Measurements from ENCODE around the gene DPP8.
"Not testable (repeated sequence)": the region's sequence is repeated elsewhere in the genome, so short reads cannot be mapped to it uniquely, and the experiment has no call there.

The DPP8 gene

DNA sequence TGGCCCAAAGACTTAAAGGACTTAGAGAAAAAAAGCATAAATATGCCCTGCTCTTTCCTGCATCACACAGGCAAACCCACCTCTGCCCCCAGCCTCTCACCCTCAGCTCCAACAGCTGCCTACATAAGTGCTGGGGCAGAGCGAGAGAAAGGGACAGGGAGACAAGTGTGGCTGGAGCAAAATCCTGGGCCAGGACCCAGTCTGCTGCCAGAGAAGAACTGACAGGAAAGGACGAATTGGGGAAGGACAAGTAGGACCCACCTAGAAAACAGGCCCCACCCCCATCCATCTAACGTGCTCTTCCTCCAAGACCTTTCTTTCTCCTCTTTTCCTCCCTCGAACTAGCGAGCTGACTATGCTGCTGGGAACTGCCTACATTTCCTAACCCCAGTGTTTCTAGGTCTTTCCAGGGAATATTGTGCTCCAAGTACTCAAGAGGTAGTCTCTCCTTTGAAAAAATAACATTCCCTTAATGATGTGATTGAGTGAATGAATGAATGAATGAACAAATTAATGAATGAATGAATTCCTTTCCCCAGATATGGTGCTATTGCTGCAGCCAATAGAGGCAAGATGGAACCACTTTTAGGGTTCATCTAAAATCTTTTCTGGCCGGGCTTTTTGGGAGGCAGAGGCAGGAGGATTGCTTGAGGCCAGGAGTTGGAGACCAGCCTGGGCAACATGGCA, 113.2 kb downstream of the DPP8 start:
- DNase-seq (ENCODE audit: low read depth in 2 of 2) = no peak

DNA sequence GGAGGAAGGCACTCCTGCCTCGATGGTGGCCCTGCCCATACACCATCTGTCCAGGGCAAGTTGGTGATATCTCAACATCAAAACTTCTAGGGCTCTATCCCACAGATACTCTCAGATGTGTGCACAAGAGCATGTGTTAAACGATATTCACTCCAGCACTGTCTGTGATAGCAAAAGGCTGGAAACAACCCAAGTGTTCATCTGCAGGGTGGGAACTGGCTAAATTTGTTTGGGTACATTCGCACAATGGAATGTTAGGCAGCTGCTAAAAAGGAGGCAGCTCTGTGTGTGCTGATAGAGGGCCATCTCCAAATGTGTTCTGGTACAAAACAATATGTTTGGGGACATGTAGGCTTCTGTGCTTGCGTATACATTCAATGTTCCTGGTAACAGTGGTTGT, 114.5 kb downstream of the DPP8 start:
- DNase-seq (ENCODE audit: low read depth in 2 of 2) = no peak

DNA sequence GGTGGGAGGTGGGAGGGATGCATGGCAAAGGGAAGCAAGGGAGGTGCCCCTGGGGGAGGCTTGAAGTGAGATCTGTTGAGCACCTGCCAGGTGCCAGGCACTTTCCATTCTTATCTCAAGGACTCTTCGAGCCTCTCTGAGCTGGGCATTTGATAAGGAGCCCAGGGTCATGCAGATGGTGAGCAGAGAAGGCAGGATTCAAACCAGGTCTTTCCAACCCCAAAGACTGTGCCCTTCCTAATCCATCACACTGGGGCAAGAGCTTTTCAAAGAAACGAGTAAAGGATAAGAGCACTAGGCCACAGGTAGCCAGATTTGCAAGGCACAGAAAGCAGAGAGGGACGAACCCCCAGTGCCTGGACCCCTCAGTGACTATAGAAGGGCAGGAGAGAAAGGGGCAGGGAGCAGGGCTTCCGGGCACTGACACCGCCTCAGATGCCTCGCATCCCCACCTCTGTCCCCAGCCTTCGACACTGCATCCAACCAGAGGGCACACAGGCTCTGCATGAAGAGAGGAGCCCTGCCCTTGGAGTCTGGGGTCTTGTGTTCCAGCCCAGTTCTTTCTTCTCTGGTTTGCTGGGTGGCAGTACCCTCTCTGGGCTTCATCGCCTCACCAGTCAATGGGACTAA, 115.8 kb downstream of the DPP8 start:
- DNase-seq (ENCODE audit: low read depth in 2 of 2) = no peak

DNA sequence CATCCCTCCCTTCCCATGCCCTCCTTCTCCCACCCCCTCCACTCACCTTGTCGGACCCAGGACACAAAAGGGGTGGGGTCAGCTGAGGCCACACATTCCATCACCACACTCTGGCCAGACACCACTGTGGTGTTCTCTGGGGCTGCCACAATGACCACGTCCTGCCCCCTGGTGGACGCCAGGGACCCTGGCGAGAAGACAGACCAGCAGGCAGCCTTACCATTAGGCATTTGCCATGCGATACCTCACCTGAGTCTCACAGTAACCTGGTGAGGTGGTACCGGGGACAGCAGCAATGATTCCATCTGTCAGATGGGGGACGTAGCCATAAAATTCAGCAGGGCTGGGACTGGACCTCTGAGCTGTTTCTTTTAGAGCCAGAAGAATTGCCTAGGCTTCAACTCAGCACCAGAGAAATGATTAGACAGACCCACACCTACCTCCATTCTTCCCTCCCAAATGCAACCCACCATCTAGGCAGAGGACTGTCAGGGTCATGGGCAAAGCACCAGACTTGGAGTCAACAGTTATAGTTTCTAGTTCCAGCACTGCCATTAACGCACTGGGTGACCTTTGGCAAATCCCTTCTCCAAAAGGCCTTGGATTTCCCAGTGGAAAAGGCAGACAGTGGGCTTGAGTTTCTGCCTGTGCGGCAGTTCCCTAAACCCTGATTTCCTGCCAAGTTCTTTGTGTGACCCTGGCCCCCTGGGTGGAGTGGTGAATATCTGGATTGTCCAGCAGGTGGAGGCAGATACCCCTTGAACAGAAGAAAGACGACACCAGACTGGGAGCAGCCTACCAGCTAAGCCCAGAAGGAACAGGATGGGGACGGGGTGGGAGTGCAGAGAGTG, 116.5 kb downstream of the DPP8 start:
- DNase-seq (ENCODE audit: low read depth in 2 of 2) = peak in 1 of 2 donors; percentile 3

DNA sequence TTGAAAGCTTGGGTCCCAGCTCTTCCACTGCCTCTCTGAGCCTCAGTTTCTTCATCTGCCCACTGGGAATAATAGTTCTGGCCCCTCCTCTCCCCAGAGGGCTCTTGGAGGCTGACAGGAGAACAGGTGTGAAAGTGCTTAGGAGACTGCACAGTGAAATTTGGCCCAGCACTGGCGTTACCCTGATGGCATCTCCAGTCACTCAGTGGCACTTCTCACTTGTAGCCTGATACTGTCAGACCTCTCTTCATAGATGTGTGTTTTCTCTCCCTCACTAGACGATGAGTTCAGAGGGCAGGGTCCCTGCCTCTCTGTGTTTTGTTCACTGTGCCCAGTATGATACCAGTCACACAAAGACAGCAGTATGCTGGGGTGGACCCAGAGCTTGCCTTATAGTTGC, 117.5 kb downstream of the DPP8 start:
- DNase-seq (ENCODE audit: low read depth in 2 of 2) = no peak

DNA sequence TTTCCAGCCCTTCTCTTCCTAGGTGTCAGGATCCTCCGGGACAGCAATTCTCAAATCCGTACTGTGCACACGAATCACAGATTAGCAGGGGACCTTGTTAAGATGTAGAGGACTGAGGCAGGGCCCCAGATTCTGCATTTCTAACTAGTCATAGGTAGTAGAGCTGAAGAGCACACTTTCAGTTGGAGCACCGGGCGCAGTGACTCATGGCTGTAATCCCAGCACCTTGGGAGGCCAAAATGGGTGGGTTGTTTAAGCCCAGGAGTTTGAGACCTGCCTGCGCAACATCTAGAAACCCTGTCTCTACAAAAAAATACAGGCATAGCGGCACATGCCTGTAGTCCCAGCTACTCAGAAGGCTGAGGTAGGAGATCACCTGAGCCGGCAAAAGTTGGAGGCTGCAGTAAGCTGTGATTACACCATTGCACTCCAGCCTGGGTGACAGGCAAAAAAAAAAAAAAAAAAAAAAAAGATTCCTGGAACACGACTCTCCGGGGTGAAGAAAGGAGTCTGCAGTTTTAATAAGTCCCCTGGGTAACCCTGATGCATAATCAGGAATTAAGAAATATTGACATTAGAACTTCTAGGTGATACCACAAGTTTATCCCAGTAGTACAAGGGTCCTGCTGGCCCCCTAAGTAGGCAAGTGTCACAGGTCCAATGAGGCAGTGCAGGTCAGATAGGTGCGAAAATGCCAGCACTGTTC, 118.3 kb downstream of the DPP8 start:
- DNase-seq (ENCODE audit: low read depth in 2 of 2) = no peak

DNA sequence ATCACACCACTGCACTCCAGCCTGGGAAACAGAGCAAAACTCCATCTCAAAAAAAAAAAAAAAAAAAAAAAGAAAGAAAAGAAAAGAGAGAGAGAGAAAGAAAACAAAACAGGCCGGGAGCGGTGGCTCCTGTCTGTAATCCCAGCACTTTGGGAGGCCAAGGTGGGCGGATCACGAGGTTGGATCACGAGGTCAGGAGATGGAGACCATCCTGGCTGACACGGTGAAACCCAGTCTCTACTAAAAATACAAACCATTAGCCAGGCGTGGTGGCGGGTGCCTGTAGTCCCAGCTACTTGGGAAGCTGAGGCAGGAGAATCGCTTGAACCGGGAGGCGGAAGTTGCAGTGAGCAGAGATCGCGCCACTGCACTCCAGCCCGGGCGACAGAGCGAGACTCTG, 119.0 kb downstream of the DPP8 start:
- DNase-seq (ENCODE audit: low read depth in 2 of 2) = not testable (repeated sequence)

DNA sequence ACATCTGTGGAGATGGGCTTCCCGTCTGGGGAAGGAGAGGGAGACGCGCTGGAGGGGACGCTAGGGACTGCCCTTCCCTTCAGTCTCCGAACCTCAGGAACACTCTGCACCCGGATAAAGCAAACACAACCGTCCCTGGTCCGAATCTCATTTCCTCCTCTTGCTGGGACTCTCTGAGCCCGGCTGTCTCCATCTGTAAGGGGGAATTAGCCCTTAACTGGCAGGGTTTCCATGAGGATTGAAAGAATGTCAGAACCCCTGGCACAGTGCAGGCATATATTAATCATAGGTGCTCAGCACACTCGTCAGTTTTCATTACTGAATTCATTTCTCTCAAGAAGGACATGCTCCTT, 120.5 kb downstream of the DPP8 start:
- no peak for DNase-seq (ENCODE audit: low read depth in 2 of 2)

DNA sequence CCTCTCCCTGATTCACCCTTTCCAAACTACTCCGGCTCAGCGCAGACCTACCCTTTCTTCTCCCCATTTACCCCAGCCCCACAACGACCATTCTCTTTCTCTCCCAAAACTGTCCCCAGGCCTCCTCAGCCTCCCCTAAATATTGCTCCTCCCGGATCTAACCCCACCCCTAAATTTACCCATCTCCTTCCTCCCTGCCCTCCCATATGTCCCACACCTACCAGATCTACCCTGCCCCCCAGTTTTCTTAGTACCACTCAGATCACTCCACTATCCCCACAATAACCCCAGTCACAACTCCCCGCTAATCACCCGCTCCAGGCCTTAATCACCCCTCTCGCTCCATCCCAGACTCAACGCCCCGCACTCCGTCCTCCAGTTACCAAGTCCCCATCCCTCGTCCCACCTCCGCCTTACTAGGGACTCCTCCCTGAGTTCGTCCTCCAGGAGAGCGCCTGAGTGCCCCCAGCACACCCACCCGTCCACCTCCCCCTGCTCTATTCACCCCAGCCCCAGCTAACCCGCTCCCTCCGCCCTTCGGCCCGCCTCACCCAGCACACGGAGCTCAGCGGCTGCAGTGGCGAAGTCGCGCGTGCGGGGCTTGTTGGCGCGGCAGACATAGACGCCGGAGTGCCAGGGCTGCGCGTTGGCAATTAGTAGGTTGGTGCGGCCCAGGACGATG, 121.1 kb downstream of the DPP8 start:
- no peak for DNase-seq (ENCODE audit: low read depth in 2 of 2)

DNA sequence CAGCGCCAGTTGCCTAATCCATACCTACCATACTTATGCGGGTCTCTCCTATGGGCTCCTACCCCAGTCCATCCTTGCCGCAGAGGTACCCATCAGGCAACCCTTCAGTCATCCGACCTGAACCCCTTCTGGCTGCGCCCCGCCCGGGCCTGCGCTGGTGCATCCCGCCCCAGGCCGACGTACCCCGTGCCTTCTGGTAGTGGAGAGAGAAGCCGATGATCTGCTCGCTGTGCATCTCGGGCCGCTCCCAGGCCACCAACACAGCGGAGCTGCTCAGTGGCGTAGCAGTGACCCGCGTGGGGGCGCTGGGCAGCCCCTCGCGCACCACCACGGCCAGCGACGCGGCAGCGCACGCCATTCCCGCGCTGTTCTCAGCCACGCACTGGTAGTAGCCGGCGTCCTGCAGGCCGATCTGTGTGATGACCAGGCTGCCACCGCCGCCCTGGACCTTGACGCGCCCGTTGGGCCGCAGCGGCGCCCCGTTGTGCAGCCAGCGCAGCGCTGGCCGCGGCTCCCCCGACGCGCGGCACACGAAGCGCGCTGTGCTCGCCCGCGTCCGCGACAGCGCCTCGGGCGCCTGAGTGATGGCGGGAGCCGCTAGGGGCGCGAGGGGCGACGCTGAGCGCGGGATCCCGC, 121.8 kb downstream of the DPP8 start:
- DNase-seq (ENCODE audit: low read depth in 2 of 2) = no peak

DNA sequence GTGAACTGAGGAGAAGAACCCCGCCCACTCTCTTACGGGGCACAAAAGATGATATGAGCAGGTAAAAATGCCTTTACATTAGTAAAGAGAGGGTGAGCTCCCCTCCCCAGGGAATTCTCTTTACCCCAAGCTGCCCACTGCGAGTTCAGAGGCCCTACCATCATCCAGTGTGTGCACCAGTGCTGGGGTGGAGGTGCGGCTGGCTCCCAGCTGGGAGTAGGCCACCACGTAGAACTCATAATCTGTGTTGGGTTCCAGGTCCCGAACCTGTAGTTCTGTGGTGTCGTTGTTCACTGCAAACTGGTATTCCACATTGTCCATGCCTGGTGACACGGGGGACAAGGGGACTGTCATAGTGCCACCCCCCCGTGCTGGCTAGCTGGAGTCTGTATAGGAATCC, 122.6 kb downstream of the DPP8 start:
- DNase-seq (ENCODE audit: low read depth in 2 of 2) = no peak

DNA sequence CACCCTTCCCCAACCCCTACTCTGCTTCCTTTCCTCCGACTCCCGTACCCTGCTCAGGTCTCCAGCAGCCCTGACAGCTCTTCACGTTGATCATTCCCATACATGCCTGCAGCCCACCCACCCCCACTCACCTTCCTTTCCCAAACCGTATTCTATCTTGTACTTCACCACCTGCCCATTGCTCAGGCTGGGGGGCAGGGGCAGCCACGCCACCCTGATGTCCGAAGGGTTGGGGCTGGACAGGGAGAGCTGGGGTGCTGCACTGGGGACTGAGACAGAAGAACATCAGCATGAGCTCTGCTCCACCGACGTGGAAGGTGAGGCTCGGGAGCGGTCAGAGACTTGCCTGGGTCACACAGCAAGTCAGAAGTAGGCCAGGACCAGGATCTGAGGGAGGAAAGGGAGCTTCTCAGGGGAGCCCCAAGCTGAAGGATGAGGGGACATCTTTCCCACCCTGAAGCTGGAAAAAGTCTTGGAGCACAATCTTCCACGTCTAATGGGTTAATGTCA, 123.2 kb downstream of the DPP8 start:
- DNase-seq (ENCODE audit: low read depth in 2 of 2) = no peak

DNA sequence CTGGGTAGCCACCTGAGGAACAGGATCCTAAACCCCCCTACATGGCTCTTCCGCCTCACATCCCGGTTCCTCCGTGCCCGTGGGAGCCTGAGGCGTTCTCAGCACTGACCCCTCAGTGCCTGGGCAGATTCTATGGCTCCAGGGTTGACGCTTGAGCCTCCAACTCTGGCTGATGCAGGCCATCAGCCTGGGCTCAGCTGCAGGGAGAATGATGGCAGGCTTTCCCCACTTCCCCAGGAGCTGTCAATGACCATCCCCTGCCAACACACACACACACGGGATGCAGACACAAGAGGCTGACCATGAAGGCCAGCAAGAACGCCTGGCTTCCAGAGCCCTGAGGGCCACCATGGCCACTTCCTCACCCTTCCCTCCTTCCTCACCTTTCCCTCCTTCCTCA, 123.9 kb downstream of the DPP8 start:
- DNase-seq (ENCODE audit: low read depth in 2 of 2) = no peak

DNA sequence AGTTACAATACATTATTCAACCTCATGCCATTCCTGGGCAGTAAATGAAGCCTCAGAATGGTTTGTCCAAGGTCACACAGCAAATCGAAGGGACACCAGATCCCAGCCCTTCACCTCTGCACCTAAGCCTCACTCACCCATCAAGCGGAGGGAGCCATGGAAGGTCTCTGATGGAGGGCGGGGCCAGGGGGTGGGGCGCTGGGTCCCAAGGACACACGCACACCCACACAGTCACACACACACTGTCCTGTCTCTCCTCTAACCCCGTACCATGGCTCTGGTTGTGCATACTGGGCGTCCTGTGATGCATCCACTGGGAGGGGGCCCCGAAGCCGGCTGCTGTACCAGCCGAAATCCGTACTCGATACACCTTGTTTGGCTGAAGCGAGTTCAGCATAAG, 124.4 kb downstream of the DPP8 start:
- DNase-seq (ENCODE audit: low read depth in 2 of 2) = no peak

Measured in stimulated activated CD8-positive, alpha-beta memory T cell treated with anti-CD3 and anti-CD28 coated beads, Interleukin-7, amount 100 ng/mL, for 1 hour (primary cell).